Caco-2 (cell line): ENCODE data around the gene NOTUM. TPM values are rescaled to one million over a fixed set of nuclear protein-coding genes. Genes with fewer than 3 reads are reported as not detected.
A peak's percentile ranks its signal among the peaks of the same experiment; 100 is the strongest.

Experiments
- BruUV-seq: library from RNA; stranded (reverse); fragments of 400-500 nt; replicated peaks from 2 replicates; lab custom pipeline; 2021; lab: Mats Ljungman, UMichigan
- CTCF ChIA-PET: fragments of 300-600 bp; sonication (Branson Sonifier 250); formaldehyde crosslinking; loops from one replicate; lab custom pipeline; 2022; ENCODE audit warnings: antibody characterized with exemption; lab: Charles Lee
- POLR2A ChIA-PET: fragments of 300-600 bp; sonication (Branson Sonifier 250); formaldehyde crosslinking; loops from one replicate; lab custom pipeline; 2022; ENCODE audit warnings: antibody characterized with exemption; lab: Charles Lee
- DNase-seq, 2 experiments: peaks; one replicate each; pipeline versions ENCODE4 v3.0.0 to v3.0.0-alpha.2; 2020 to 2022
- H3K27me3 ChIP-seq: replicated peaks from 2 replicates; pipeline ENCODE4 v1.6.0; 2011; ENCODE audit warnings: low read length; ENCODE audit not compliant: control insufficient read depth, insufficient read depth
- H3K36me3 ChIP-seq: 2 replicates; pipeline ENCODE4 v1.5.1; 2011; ENCODE audit warnings: low read length; ENCODE audit not compliant: control insufficient read depth, insufficient read depth
- H3K4me1 ChIP-seq: fragments of 250-450 bp; sonication (Bioruptor Pico); 2 replicates; pipeline ENCODE4 v1.5.1; 2020; ENCODE audit warnings: mild to moderate bottlenecking
- H3K4me3 ChIP-seq: 2 replicates; pipeline ENCODE4 v1.5.1; 2011; ENCODE audit warnings: low read depth, mild to moderate bottlenecking, control low read depth, low read length
- H3K9me3 ChIP-seq: fragments of 250-450 bp; sonication (Bioruptor Pico); 2 replicates; pipeline ENCODE4 v1.5.1; 2020; ENCODE audit warnings: mild to moderate bottlenecking, moderate library complexity
- H3K27ac Mint-ChIP-seq: one replicate; pipeline ENCODE4 v1.8.0; 2022; ENCODE audit warnings: mixed read lengths; ENCODE audit not compliant: unreplicated experiment
- H3K27me3 Mint-ChIP-seq: one replicate; pipeline ENCODE4 v1.8.0; 2022; ENCODE audit warnings: mixed read lengths; ENCODE audit not compliant: insufficient read depth, unreplicated experiment
- H3K36me3 Mint-ChIP-seq: one replicate; pipeline ENCODE4 v1.8.0; 2022; ENCODE audit warnings: mild to moderate bottlenecking, mixed read lengths; ENCODE audit not compliant: insufficient read depth, unreplicated experiment
- H3K4me1 Mint-ChIP-seq: one replicate; pipeline ENCODE4 v1.8.0; 2022; ENCODE audit warnings: low read depth, mixed read lengths; ENCODE audit not compliant: unreplicated experiment
- H3K4me3 Mint-ChIP-seq: one replicate; pipeline ENCODE4 v1.8.0; 2022; ENCODE audit warnings: mild to moderate bottlenecking, moderate library complexity, mixed read lengths; ENCODE audit not compliant: unreplicated experiment
- H3K9me3 Mint-ChIP-seq: one replicate; pipeline ENCODE4 v1.8.0; 2022; ENCODE audit warnings: mixed read lengths; ENCODE audit not compliant: unreplicated experiment
- CTCF ChIP-seq, 2 experiments: fragments of 200-600 bp in 1 of 2; IDR thresholded peaks; 1 replicate in 1 of 2; 2 replicates in 1 of 2; pipeline versions ENCODE4 v1.5.1 to v1.8.0; 2011 to 2022; ENCODE audit warnings: antibody characterized with exemption in 1 of 2, control low read depth in 1 of 2, inconsistent platforms in 1 of 2, low read depth in 1 of 2, low read length in 1 of 2, mild to moderate bottlenecking in 1 of 2, moderate library complexity in 1 of 2; ENCODE audit not compliant: insufficient read depth in 1 of 2, severe bottlenecking in 1 of 2, unreplicated experiment in 1 of 2
- intact Hi-C: fragments of 100-400 bp; cut with micrococcal nuclease; formaldehyde crosslinking; loops from one replicate; pipeline ENCODE4 v1.10.0; 2022; ENCODE audit not compliant: unreplicated experiment
- total RNA-seq: library from RNA; stranded (reverse); gene quantifications from 2 replicates; pipeline ENCODE4 v1.2.3, GENCODE V29; 2022

Gene NOTUM
- total RNA-seq, 1 experiment from 2014 or later: 11.1 TPM

- Histone ChIP-seq H3K27me3 (no peaks in the 10 kb centered on the region), H3K4me3 (no peak overlapping the region), H3K4me1 (peaks cover 14% of the 10 kb centered on the region), H3K9me3 (no peaks in the 10 kb centered on the region), H3K36me3 (peaks cover 6% of the 10 kb centered on the region)
- peak overlapping the region; percentile 86 for H3K27ac Mint-ChIP-seq
- DNase-seq: no peak
- CTCF ChIA-PET: no interaction called here
- no peaks in the 10 kb centered on the region for H3K9me3 Mint-ChIP-seq
- TF ChIP-seq CTCF (IDR thresholded peaks at IDR 0.05; ENCODE audit: insufficient read depth in 1 of 2, low read depth in 1 of 2, low read length in 1 of 2, severe bottlenecking in 1 of 2, unreplicated experiment in 1 of 2): no peak
- H3K27me3 Mint-ChIP-seq: no peaks in the 10 kb centered on the region
- POLR2A ChIA-PET: no interaction called here
- BruUV-seq: no TSS peak
- H3K36me3 Mint-ChIP-seq: peaks cover 60% of the 10 kb centered on the region
- no peak overlapping the region for H3K4me3 Mint-ChIP-seq
- intact Hi-C loops: no loop called here
- H3K4me1 Mint-ChIP-seq: peaks cover 24% of the 10 kb centered on the region
Measured at GRCh38 chr17:81922566-81923301, 38.3 kb downstream of the NOTUM start.

DNA sequence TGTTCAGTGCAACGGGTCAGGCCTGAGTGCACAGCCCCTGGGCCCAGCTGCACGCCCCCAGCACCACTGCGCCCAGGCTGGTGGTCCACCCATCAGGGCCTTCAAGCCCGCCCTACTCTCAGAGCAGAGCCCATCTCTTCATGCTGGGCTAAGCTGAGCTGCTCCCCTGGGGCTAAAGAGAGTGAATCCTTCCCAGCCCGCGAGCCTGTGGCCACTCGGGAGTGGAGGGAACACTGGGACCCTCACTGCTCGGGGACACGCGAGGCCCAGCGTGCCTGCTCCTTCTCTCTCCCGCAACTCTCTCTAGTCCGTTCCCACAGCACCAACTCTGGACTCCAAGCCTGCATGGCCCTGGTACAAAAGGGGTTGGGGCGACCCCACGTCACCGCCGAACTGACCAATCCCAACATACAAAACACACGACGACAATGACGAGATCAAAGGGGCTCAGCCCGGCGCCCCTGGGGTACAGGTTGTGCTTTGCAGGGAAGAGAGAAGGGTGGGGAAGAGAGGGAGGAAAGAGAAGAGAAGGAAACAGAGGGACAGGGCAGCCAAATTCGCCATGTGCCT, 38.9 kb downstream of the NOTUM start:
- no TSS peak for BruUV-seq
- no peaks in the 10 kb centered on the region for H3K27me3 Mint-ChIP-seq
- peaks cover 6% of the 10 kb centered on the region for H3K36me3 ChIP-seq

GRCh38 chr17:81921537-81921862, 39.5 kb downstream of the NOTUM start:
- intact Hi-C loops: no loop called here
- H3K4me1 Mint-ChIP-seq: peaks cover 32% of the 10 kb centered on the region
- H3K4me3 ChIP-seq: no peak overlapping the region
- peaks cover 19% of the 10 kb centered on the region for H3K4me1 ChIP-seq
- no peak overlapping the region for H3K27ac Mint-ChIP-seq
- peaks cover 6% of the 10 kb centered on the region for H3K36me3 ChIP-seq
- ChIA-PET POLR2A (no interaction called here), CTCF (interaction anchor here (0.5 kb wide), 1 partner anchor 29 kb away, joined by 3 read pairs; no protein-coding TSS in a partner anchor)
- H3K27me3 ChIP-seq: no peaks in the 10 kb centered on the region
- H3K9me3 Mint-ChIP-seq: no peaks in the 10 kb centered on the region
- H3K36me3 Mint-ChIP-seq: peaks cover 69% of the 10 kb centered on the region
- no peak for TF ChIP-seq CTCF (IDR thresholded peaks at IDR 0.05; ENCODE audit: insufficient read depth in 1 of 2, low read depth in 1 of 2, low read length in 1 of 2, severe bottlenecking in 1 of 2, unreplicated experiment in 1 of 2)
- no peaks in the 10 kb centered on the region for H3K27me3 Mint-ChIP-seq
- no peak overlapping the region for H3K4me3 Mint-ChIP-seq
- H3K9me3 ChIP-seq: no peaks in the 10 kb centered on the region
- BruUV-seq: no TSS peak
- DNase-seq: no peak

More for the DNA sequence above, 38.9 kb downstream of the NOTUM start:
- no peaks in the 10 kb centered on the region for H3K27me3 ChIP-seq
- no peak for TF ChIP-seq CTCF (IDR thresholded peaks at IDR 0.05; ENCODE audit: insufficient read depth in 1 of 2, low read depth in 1 of 2, low read length in 1 of 2, severe bottlenecking in 1 of 2, unreplicated experiment in 1 of 2)
- H3K9me3 Mint-ChIP-seq: no peaks in the 10 kb centered on the region
- no peak overlapping the region for H3K4me3 Mint-ChIP-seq
- H3K9me3 ChIP-seq: no peaks in the 10 kb centered on the region
- no peak overlapping the region for H3K4me3 ChIP-seq
- H3K27ac Mint-ChIP-seq: peak overlapping the region; percentile 25
- H3K4me1 Mint-ChIP-seq: peaks cover 27% of the 10 kb centered on the region
- CTCF ChIA-PET: no interaction called here
- intact Hi-C loops: no loop called here
- H3K4me1 ChIP-seq: peaks cover 14% of the 10 kb centered on the region
- DNase-seq: no peak
- peaks cover 67% of the 10 kb centered on the region for H3K36me3 Mint-ChIP-seq
- POLR2A ChIA-PET: no interaction called here
